ENCODE measurements around the gene LRCH3.
A peak's percentile ranks its signal among the peaks of the same experiment; 100 is the strongest.
"Not testable (repeated sequence)": the region's sequence is repeated elsewhere in the genome, so short reads cannot be mapped to it uniquely, and the experiment has no call there.

Gene LRCH3

DNA sequence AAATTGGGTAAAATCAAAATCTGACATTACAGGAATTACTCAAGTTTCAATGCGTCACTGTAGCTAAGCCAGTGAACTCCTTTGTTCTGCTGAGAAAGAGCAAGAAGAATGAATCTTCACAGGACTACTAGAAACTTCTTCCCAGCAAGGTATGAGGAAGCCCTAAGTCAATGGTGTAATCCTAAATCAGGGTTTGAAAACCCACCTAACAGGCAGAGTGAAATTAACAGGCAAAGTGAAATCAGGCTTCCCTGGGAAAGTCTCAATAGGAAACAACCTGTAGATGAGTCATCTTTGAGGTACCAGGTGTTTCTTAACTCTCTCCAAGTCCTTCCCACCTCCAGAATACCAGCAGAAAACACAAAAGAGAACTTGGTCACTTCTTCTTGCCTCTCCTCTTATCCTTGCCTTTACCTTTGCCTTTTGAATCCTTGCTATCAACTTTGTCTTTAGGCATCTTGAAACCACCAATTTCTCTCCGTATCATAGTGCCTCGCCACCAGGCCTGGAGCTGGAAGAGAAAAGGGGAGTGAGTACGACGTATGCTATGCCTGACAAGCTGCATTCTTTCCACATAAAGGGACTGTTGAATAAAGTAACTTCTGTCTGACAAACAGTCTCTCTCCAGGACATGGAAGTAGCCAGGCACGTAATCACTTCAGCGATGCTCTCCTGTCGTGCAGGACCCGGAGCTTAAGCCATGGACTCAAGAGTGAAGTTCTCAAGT is 98.3 kb downstream of the LRCH3 start:
- no peak for DNase-seq

DNA sequence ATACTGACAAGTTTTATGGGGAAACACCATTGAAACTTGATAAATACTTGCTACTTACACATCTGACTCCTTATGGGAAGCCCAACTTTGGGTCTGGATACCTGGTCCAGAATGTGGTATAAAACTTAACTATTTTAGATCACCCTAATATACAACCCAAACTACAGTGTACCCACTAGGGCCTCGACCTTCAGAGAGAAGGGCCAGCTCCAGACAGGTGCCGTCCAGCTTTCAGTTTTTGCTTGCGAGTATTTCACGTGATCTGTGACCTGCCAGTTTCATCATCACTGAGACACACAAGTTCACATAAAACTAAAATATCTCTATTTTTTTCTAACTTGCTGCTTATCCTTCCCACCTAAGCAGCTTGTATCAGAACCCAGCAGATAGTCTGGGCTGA is 99.6 kb downstream of the LRCH3 start:
- DNase-seq: no peak

DNA sequence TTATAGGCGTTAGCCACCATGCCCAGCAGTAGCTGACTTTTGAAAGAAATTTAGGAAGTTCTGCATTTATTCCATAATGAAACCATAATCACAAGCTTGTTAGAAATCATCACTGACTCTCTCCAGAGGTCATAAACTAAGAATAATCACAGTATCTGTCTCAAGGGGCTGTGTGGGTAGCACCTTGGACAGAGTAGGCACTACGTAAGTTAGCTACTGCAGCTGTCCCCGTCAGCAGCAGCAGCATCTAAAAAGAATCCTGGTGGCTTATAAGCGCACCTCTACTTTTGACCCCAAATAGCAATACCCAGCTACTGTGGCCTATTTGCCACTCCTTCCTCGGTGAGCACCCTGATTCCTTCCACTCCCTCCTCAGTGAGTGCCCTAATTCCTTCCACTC is 101.1 kb downstream of the LRCH3 start:
- DNase-seq: no peak

DNA sequence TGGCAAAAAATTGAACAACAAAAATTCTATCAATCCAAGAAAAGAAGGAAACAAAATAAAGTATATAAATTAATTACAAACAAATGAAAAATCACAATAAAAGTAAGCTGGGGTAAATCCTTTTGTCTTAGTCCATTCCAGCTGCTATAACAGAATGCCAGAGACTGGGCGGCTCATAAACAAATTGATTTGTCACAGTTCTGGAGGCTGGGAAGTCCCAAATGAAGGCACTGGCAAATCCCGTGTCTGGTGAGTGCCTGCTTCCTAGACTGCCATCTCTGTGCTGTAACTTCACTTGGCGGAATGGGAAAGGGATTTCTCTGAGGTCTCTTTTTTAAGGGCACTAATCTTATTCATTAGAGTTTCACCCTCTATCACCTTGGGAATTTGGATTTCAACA is 105.4 kb downstream of the LRCH3 start:
- no peak for DNase-seq

DNA sequence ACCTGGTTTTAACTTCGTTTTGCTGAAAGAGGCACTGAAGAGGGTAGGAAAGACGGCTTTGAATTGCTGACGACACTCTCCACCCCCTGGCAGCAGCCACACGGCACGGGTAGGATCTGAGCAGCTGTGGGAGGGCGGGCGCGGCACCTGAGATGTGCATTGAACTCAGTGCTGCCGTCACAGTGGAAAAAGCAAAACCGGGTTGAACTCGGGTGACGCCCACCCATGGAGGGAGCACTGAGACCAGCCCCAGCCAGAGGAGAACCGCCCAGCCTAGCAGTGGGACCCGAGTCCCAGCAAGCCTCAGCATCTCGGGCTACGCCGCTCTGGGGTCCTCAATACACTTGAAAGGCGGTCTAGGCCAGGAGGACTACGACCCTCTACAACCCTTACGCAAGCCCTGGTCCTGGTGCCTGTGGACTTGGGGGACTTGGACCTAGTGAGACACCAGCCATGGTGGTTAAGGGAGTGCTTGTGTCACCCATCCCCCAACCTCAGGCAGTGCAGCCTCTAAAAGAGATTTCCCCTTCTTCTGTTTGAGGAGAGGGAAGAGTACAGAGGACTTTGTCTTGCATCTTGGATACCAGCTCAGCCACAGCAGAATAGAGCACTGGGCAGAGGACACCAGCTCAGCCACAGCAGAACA is 108.9 kb downstream of the LRCH3 start:
- DNase-seq: no peak

DNA sequence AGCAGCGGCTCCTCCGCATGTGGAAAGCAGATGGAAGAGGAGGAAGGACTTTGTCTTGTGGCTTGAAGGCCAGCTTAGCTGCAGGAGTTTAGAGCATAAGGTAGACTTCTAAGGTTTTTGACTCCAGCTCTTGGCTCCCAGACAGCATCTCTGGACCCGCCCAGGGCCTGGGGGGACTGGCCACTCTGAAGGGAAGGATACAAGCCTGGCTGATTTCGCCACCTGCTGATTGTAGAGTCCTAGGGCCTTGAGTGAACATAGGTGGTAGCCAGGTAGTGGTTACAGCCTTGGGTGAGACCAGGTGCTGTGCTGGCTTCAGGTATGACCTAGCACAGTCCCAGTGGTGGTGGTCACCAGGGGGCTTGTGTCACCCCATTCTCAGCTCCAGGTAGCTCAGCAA is 110.6 kb downstream of the LRCH3 start:
- no peak for DNase-seq

DNA sequence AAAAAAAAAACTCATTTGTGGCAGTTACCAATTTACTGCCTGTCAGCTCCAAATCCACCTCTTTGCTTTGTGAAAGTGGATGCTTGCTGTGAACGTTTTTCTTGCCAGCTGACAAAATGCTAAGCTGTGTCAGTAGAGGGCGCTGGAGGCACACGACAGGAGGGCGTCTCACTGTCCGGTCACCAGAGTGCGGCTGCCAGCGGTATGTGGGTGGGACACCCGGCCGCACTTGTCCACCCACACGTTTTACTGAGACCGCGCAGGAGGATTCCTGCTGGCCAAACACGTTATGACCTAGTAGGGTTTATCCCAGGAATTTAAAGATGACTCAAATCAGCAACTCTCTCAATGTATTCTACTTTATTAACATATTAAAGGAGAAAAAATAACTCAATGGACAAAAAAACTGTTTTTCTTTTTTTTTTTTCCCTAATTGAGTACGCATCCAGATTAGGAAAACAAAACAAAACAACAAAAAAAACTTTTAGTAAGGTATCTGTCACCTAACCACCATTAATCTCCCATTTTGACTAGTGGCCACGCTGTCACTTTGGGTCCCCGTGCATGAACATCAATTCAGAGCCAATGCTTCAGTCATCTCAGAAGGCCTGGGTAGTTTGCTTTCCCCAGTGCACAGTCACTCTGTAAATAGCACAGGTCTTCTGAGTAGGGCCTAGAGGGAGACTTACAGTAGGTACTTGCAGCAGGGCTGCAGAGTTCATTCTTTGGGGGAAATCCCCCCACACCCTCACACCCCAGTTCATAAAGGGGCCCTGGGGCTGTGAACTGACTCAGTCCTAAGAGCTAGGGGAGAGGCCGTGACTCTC is 115.2 kb downstream of the LRCH3 start:
- peak; percentile 86 for DNase-seq

DNA sequence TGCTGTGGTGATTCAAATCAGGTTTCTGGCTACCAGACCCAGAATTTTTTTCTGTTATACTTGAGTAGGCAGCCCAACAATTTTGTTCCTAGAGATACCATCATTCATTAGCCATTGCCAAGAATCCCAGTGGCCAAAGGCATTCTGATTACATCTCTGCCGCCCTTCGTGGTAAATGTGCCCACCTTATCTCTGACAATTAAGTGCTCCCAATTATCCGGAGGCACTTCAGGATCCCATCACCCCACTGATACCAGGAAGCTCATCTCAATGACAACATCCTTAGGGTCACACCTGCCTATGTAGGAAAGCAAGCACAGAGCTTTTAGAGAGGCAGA is 115.8 kb downstream of the LRCH3 start:
- DNase-seq: no peak

DNA sequence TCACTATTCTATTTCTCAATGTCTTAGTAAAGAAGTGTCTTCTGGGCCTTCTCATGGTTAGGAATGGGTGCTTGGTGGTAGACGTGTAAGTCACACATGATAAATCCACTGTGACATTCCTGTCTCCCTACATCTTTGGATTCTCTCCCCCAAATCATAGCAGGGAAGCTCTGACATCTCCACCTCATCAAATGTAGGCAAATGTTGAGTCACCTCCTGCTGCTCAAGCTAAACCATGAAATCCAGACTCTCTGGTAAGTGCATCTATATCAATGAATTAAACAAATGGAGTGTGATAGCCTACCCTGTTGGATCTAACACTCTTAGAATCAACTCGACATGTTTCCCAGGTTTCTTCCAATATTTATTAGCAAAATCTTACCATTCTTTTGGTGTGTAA is 116.1 kb downstream of the LRCH3 start:
- no peak for DNase-seq

DNA sequence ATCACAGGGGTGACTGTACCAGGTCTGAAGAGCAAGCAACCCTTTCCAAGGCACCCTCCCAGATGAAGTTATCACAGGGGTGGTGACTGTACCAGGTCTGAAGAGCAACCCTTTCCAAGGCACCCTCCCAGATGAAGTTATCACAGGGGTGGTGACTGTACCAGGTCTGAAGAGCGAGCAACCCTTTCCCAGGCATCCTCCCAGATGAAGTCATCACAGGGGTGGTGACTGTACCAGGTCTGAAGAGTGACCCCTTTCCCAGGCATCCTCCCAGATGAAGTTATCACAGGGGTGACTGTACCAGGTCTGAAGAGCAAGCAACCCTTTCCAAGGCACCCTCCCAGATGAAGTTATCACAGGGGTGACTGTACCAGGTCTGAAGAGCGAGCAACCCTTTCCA is 117.5 kb downstream of the LRCH3 start:
- DNase-seq: not testable (repeated sequence)

DNA sequence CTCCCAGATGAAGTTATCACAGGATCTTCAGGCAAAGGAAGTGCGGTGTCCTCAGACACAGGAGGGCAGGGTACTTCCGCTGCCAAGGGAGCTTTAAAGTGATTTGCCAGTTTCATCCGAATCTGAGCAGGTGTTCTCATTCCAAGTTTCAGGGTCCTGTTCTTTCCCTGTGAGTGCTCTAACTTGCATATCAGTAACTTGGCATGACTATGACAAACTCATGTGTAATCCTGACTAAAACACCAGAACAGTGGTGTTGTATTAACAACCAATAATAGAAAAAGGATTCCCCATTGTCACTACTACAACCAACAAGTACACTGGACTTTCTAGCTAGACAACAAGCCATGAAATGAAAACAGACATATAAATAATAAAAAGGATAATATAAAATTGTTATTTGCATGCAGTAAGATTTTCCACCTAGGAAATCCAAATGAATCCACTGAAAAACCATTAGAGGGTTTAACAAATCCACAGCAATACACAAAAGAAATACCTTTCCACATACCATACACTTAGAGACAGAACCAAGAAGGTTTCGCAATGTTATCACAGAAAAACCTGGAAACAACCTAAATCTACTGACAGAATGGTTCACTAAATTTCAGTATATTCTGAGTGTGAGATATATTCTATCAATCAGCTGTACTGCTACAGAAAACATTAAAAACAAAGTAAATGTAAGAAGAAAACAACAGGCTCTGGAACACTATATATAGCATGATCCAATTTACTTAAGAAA is 118.1 kb downstream of the LRCH3 start:
- no peak for DNase-seq

DNA sequence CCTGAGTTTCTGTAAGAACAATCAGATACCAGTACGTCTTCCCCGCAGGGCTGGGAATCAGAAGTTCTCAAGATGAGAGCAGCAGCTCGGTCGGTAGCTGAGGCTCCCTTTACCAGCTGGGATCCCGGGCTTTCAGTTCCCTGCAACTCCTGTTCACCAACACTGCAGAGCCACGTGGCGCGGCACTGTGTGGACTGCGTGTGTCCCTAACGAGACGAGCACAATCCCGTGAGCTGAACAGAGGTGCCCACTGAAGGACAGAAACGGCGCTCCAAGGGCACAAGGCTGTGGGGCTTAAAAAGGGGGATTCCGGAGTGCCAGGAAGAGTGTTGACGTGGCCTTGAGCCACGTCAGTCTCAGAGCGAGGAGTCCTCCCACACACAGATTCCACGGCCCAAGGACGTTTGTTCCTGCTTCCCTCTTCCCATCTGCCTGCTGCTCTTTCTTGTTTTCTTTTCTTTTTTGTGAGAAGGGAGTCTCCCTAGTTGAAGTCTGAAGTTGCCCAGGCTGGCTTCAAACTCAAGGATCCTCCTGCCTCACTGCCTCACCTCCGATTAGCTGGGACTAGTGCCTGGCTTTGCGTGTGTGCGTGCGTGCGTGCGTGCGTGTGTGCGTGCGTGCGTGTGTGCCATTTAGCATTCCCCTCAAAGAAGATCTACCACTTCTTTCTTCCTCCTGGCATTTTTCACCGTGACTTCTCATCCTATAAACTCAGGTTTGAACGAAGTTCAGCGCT is 121.9 kb downstream of the LRCH3 start:
- DNase-seq: no peak

DNA sequence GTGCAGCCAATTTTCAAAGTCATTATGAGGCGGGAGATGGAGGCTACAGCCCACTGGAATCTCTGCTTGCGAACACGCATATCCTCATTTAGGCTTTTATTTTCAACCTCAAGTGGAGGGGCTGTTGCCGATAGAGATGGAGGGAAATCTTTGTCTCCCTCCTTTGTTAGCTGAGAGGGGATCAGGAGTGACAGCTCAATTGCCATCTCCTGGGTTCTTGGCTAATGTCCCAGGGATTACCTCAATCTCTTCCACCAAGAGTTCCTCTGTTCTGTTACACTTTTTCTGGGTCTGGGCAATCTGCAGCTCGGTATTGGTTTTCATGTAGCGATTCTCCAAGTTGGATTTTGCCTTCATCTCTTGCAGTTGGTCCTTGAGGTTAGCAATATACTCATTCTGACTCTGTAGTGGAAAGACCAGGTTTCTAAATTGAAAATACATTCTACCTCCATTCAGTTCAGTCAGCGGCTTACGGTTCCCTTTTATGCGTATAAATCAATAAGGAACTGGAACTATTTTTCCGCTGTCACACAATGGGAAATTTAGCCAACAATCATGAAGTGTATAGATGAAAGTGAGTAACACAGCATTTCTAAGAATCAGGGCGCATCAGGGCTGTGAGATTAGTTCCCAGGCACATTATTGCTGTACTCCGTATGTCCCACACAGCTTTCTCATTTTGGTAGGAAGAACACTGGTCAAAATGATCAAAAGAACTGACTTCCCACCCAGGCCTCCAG is 122.8 kb downstream of the LRCH3 start:
- DNase-seq: no peak

DNA sequence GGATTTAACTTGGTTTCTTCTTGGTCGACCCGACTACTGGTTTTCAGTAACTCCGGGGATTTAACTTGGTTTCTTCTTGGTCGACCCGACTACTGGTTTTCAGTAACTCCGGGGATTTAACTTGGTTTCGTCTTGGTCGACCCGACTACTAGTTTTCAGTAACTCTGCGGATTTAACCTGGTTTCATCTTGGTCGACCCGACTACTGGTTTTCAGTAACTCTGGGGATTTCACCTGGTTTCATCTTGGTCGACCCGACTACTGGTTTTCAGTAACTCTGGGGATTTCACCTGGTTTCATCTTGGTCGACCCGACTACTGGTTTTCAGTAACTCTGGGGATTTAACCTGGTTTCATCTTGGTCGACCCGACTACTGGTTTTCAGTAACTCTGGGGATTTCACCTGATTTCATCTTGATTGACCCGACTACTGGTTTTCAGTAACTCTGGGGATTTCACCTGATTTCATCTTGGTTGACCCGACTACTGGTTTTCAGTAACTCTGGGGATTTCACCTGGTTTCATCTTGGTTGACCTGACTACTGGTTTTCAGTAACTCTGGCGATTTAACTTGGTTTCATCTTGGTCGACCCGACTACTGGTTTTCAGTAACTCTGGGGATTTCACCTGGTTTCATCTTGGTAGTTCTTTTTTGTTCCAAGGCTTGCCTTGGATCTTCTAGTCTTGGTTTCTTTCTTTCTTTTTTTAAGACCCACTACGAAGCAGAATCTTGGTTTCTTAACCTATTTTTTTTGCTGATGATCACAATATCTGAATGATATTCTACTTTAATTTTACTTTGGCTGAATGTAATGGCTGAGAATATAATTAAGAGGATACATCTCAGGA is 130.6 kb downstream of the LRCH3 start:
- DNase-seq: not testable (repeated sequence)

DNA sequence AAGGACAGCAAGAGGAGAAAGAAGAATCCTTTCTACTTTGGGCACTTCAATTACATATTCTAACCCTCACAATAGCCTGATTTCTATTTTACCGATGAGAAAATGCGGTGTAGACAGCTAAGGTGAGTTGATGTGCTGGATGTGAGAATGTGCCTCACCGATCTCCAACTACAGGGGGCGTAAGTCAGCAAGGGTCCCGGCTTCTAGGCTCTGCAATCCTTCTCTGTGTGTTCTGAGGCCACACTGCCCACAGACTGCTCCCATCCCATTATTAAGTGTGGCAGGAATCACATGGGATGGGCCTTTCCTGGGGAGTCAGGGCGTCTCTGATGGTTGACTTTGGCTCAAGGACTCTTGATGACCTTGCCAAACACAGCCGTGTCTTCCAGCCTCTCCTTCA is 135.4 kb downstream of the LRCH3 start:
- no peak for DNase-seq

DNA sequence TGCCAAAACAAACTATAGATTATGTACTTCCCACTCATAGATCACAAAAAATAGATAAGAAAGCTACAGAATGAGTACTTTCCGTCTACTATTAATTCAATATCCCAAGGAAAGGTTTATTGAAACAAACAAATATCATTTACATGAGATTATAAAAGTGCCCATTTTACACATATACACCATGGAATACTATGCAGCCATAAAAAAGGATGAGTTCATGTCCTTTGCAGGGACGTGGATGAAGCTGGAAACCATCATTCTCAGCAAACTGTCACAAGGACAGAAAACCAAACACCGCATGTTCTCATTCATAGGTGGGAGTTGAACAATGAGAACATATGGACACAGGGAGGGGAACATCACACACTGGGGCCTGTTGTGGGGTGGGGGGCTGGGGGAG is 136.5 kb downstream of the LRCH3 start:
- DNase-seq: not testable (repeated sequence)

DNA sequence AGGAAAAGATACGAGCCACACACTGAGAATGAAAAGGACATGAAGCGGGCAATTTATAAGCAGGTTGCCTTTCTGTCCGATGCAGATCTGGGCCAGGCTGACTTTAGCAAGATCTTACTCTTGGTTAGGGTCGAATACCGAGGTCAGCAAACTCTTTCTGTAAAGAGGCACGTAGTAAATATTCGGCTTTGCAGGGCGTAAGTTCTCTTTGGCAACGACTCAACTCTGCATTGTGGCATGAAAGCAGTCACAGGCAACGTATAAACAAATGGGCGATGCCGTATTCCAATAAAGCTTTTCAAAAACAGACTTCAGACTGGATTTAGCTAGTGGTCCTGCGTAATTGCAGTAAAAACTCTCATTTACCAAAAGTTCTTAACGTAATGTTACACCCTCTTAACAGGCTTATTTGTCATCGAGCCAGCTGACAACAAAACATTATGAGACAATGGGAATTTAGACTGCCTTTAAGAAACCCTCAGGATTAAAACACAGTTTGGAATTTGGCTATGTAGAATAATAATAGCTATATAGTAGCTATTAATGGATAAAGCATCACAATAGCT is 145.8 kb downstream of the LRCH3 start:
- no peak for DNase-seq

All from stimulated activated CD4-positive, alpha-beta T cell treated with anti-CD3 and anti-CD28 coated beads, Interleukin-4, amount 100 ng/mL, for 24 hours (primary cell).